ENCODE data around the gene FIGN. TPM values are rescaled to one million over a fixed set of nuclear protein-coding genes. Genes with fewer than 3 reads are reported as not detected.

Gene FIGN
- total and polyA plus RNA-seq, 2 experiments from 2014 or later, result 0.76 to 2.6 TPM

DNA sequence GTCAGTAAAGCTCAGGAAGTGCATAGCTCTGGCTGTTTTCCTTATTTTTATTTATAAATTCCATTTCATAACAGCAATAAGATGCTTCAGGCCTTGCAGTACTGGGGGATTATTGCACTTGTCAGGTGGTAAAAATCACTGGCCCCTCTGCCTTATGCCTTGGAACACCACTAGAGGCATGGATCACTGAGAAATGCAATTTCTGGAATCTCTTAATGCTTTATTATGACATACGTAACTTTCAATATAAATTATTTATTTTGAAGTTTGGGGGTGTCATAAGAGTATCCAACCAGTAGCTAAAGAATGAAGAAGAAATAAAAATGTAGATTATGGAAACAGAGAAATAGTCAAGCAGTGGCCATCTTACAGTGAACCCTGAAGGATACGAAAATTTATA, 183.1 kb downstream of the FIGN start:
- 94 to 96% methylated on average over 2 of the region's 2 CpGs for whole genome bisulfite sequencing, 2 experiments (ENCODE audit: low coverage in 1 of 2, low lambda C conversion rate in 2 of 2, missing lambda C conversion rate in 2 of 2)
- H4K20me1 ChIP-seq (ENCODE audit: insufficient read depth), result no peaks in the 10 kb centered on the region
- no peak for TF ChIP-seq EZH2 (IDR thresholded peaks at IDR 0.05; ENCODE audit: insufficient read depth, poor library complexity, severe bottlenecking)
- TF ChIP-seq EZH2phosphoT487 (IDR thresholded peaks at IDR 0.05; ENCODE audit: insufficient read depth, low read depth), result no peak
- no peak overlapping the region for H3K27ac ChIP-seq
- H3K36me3 ChIP-seq (ENCODE audit: low read depth), result no peaks in the 10 kb centered on the region
- no peak overlapping the region for H2AFZ ChIP-seq
- DNase-seq, result no peak
- in situ Hi-C loops (cut with MboI), result no loop called here
- no peaks in the 10 kb centered on the region for H3K9me3 ChIP-seq (ENCODE audit: low read depth)
- no peaks in the 10 kb centered on the region for H3K27me3 ChIP-seq (replicated peaks; ENCODE audit: insufficient read depth)
- H3K79me2 ChIP-seq (ENCODE audit: insufficient read depth), result no peaks in the 10 kb centered on the region
- H3K9me2 ChIP-seq (ENCODE audit: insufficient read depth), result no peaks in the 10 kb centered on the region; the same call in 1 of the 2 replicates
- peaks cover 13% of the 10 kb centered on the region for H3K4me1 ChIP-seq (ENCODE audit: insufficient read depth)
- H3K4me3 ChIP-seq, result no peak overlapping the region
- no peak overlapping the region for H3K4me2 ChIP-seq (ENCODE audit: unreplicated experiment)
- H3F3A ChIP-seq (ENCODE audit: insufficient read depth), result peaks cover 12% of the 10 kb centered on the region; the same call in 1 of the 2 replicates
- no peak overlapping the region for H3K9ac ChIP-seq

DNA sequence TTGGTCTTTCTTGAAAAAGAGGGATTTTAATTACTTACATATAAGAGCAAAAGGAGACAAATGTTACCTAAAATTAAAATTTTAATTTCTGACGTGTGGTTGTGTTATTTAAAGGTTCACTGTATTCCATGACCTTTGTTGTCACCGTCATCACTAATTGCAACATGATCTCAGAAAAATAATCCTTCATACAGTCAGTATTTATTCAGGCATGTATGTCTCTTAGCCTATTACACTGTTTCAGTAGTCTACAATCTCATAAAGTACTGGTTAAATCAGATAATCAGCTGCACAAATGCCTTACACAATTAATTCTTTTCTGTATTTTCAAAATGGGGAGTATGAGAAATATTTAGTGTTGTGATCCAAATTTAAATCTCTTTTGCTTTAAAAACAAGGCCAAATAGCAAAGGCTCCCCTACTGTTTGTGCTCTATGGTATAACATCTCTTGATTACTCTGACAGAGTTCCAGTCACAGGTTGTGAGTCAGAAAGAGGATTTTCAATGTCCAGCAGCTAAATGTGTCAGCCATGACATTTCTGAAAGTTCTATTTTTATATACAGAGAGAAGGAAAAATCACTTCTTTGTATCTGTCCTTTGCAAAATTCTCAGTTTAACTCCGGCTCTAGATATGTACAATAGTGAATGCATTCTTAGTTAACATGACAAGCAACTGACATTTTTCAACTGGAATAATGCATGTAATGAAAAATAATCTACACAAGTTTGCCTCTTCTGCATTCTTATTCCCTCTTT, 184.0 kb downstream of the FIGN start:
- Histone ChIP-seq H3K27ac (no peak overlapping the region), H3F3A (ENCODE audit: insufficient read depth) (peaks cover 12% of the 10 kb centered on the region; the same call in 1 of the 2 replicates), H3K27me3 (replicated peaks; ENCODE audit: insufficient read depth) (no peaks in the 10 kb centered on the region), H4K20me1 (ENCODE audit: insufficient read depth) (no peaks in the 10 kb centered on the region), H3K9me3 (ENCODE audit: low read depth) (no peaks in the 10 kb centered on the region), H3K4me1 (ENCODE audit: insufficient read depth) (peaks cover 13% of the 10 kb centered on the region), H3K9ac (no peak overlapping the region), H3K79me2 (ENCODE audit: insufficient read depth) (no peaks in the 10 kb centered on the region), H3K36me3 (ENCODE audit: low read depth) (no peaks in the 10 kb centered on the region), H3K9me2 (ENCODE audit: insufficient read depth) (no peaks in the 10 kb centered on the region; the same call in 1 of the 2 replicates), H2AFZ (no peak overlapping the region), H3K4me2 (ENCODE audit: unreplicated experiment) (no peak overlapping the region), H3K4me3 (no peak overlapping the region)
- WGBS, 2 experiments (ENCODE audit: low coverage in 1 of 2, low lambda C conversion rate in 2 of 2, missing lambda C conversion rate in 2 of 2), result 49 to 57% methylated on average over 3 of the region's 3 CpGs
- in situ Hi-C loops (cut with MboI), result no loop called here
- TF ChIP-seq EZH2phosphoT487 (IDR thresholded peaks at IDR 0.05; ENCODE audit: insufficient read depth, low read depth) (no peak), EZH2 (IDR thresholded peaks at IDR 0.05; ENCODE audit: insufficient read depth, poor library complexity, severe bottlenecking) (no peak)
- DNase-seq, result peak; percentile 63

DNA sequence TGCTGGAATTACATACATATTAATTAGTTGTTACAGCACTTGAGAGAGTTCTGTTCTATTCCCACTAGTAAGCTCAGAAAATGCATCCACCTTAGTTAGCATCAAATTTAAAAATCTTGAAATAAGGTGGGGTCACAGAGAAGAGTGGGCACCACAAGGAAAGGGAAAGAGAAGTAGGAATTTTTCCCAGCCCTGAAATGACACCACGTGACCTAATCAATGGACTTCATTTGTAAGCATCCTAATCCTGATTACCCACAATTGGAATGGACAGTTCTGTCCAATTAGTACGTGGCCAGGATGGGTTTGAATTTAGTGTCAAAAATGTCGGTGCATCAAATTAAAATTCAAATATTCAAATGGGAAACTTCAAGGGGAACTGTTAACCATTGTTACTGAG, 186.8 kb downstream of the FIGN start:
- 82 to 83% methylated on average over 3 of the region's 3 CpGs for WGBS, 2 experiments (ENCODE audit: low coverage in 1 of 2, low lambda C conversion rate in 2 of 2, missing lambda C conversion rate in 2 of 2)
- Histone ChIP-seq H3K36me3 (ENCODE audit: low read depth) (no peaks in the 10 kb centered on the region), H3K79me2 (ENCODE audit: insufficient read depth) (no peaks in the 10 kb centered on the region), H3K27me3 (replicated peaks; ENCODE audit: insufficient read depth) (no peaks in the 10 kb centered on the region), H3F3A (ENCODE audit: insufficient read depth) (peaks cover 12% of the 10 kb centered on the region; the same call in 1 of the 2 replicates), H3K9ac (no peak overlapping the region), H3K9me3 (ENCODE audit: low read depth) (no peaks in the 10 kb centered on the region), H3K4me1 (ENCODE audit: insufficient read depth) (peaks cover 13% of the 10 kb centered on the region), H3K4me2 (ENCODE audit: unreplicated experiment) (no peak overlapping the region), H4K20me1 (ENCODE audit: insufficient read depth) (no peaks in the 10 kb centered on the region), H3K4me3 (no peak overlapping the region), H3K27ac (no peak overlapping the region), H3K9me2 (ENCODE audit: insufficient read depth) (no peaks in the 10 kb centered on the region; the same call in 1 of the 2 replicates), H2AFZ (no peak overlapping the region)
- in situ Hi-C loops (cut with MboI), result no loop called here
- TF ChIP-seq EZH2 (IDR thresholded peaks at IDR 0.05; ENCODE audit: insufficient read depth, poor library complexity, severe bottlenecking) (no peak), EZH2phosphoT487 (IDR thresholded peaks at IDR 0.05; ENCODE audit: insufficient read depth, low read depth) (no peak)
- no peak for DNase-seq
